ENCODE results near the gene LRRC2.

DNA sequence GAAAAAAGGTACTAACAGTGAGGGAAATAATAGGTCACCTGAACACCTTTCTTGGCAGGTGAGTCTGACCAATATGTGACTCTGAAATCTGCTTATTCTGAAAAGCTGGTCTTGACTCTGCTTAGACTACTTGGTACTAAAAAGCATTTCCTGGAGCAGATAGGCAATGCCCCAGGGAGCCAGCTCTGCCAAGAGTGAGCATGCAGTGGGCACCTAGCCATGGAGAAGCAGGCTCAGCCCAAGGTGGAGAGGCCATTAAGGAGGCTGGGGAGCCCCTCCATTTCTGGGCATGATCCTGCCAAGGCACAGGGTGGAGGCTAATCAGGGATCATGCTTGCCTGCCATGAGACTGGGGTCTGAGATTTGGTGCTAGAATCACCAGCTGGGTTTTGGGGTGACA lies 99.8 kb downstream of the LRRC2 start:
- TF ChIP-seq, protein P1, sequence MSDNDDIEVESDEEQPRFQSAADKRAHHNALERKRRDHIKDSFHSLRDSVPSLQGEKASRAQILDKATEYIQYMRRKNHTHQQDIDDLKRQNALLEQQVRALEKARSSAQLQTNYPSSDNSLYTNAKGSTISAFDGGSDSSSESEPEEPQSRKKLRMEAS (IDR thresholded peaks at IDR 0.05; ENCODE audit: insufficient read depth, insufficient read length): no peak
- TF ChIP-seq, protein P2, sequence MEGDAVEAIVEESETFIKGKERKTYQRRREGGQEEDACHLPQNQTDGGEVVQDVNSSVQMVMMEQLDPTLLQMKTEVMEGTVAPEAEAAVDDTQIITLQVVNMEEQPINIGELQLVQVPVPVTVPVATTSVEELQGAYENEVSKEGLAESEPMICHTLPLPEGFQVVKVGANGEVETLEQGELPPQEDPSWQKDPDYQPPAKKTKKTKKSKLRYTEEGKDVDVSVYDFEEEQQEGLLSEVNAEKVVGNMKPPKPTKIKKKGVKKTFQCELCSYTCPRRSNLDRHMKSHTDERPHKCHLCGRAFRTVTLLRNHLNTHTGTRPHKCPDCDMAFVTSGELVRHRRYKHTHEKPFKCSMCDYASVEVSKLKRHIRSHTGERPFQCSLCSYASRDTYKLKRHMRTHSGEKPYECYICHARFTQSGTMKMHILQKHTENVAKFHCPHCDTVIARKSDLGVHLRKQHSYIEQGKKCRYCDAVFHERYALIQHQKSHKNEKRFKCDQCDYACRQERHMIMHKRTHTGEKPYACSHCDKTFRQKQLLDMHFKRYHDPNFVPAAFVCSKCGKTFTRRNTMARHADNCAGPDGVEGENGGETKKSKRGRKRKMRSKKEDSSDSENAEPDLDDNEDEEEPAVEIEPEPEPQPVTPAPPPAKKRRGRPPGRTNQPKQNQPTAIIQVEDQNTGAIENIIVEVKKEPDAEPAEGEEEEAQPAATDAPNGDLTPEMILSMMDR (IDR thresholded peaks at IDR 0.05; ENCODE audit: extremely low read depth in 1 of 2, insufficient read depth in 1 of 2, low read depth in 1 of 2, low read length in 2 of 2): no peak
- TF ChIP-seq POLR2AphosphoS5 (IDR thresholded peaks at IDR 0.05; ENCODE audit: insufficient read depth, low read depth, low read length): no peak
- no peak for TF ChIP-seq EZH2 (IDR thresholded peaks at IDR 0.05; ENCODE audit: borderline replicate concordance, low read depth, low read length, severe bottlenecking)
- TF ChIP-seq POLR2A (IDR thresholded peaks at IDR 0.05; ENCODE audit: low read depth, low read length): no peak
- TF ChIP-seq JUN (IDR thresholded peaks at IDR 0.05; ENCODE audit: borderline replicate concordance, insufficient read depth, insufficient read length, low read depth): no peak
- TF ChIP-seq MYC (IDR thresholded peaks at IDR 0.05; ENCODE audit: low read depth, low read length): no peak
